ENCODE measurements around the gene NOTCH2.
"Not testable (repeated sequence)": the region's sequence is repeated elsewhere in the genome, so short reads cannot be mapped to it uniquely, and the experiment has no call there.

NOTCH2 gene

DNA sequence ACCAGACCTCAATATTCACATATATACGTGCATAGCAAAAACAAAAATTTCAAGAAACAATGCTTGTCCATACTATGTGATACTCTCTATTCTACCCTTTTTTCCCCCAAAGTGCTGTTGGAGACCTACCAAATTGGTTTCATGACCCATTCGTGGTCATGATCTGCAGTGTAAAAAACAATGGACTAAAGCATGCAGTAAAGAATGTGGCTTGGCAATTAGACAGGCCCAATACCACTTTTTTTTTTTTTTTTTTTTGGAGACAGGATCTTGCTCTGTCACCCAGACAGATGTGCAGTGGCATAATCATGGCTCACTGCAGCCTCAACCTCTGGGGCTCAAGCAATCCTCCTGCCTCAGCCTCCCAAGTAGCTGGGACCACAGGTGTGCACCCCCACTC is 21.3 kb downstream of the NOTCH2 start:
- DNase-seq: not testable (repeated sequence)

DNA sequence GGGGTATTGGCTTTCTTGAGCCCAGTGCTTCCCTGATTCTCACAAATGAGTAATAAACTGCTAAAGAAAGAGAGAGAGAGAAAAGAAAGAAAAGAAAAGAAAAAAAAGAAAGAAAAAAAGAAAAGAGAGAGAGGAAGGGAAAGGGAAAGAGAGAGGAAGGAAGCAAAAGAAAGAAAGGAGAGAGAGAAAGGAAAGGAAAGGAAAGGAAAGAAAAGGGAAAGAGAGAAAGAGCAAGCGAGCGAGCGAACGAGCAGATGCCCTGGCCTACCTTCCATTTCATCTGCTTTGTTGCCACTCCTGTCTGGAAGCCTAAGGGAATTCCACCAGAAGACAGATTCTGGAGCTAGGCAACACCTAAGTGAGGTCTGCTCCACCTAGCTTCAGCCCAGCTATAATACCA is 27.7 kb downstream of the NOTCH2 start:
- not testable (repeated sequence) for DNase-seq

DNA sequence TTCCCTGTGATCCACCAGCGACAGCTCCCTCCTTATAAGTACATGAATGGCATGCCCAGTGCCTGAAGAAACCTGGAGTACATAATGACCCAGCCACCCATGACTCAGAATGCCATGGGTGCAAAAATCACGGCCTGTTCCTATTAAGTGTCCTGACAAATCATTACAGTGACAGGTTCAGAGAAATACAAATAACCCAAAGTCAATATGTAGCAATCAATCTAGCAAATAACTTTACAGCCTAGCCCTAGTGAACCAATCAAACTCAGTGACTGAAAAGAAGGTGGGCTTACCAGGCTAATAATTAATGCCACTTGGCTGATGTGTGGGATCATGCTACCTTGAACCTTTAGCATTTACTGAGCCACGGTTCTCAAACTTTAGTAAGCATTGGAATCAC is 37.2 kb downstream of the NOTCH2 start:
- DNase-seq: not testable (repeated sequence)

DNA sequence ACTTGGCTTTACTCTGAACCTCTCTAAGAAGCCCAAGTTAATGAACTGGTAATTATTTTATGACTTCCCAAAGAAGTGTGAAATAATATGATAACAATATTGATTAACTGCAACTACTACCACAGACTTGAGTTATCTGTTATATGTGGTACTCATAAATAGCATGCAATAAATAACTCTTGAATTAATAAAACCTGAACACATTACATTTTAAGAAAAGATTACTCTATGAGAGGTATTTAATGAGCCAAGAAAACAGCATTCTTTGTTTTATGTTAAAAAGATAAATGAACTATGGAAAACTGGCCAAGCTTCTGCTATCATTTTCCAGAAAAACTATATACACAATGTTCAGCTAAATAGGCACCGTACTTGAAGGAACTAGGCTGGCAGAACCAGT is 45.7 kb downstream of the NOTCH2 start:
- not testable (repeated sequence) for DNase-seq

DNA sequence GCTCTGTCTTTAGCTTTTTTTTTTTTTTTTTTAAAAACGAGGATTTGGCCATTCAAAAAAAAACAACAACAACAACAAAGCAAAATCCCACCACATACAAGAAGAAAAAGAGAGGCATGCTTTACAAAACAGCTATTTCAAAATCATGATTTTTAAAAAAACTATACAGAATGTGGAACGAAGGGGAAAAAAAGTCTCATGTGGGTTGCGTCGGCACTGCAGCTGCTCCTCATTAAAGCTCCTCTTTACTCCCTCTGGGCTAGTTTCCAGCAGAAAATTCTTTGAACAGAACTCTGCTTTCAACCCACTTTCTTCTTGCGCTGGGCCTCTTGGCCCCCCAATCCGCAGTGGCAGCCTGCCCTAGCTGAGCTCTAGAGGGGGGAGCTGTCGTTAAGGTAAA is 54.5 kb downstream of the NOTCH2 start:
- not testable (repeated sequence) for DNase-seq

DNA sequence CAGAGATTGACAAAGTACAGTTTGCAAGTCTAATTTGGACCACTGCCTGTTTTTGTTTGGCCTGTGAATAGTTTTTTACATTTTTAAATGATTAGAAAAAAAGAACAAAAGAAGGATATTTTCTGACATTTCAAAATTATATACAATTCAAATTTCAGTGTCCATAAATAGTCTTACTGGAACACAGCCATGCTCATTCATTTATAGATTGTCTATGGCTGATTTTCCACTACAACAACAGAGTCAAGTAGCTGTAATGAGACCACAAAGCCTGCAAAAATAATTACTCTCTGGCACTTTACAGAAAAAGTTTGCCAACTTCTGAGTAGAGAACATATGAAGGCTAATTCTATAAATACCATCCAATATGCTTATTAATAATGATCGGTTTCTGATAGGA is 61.1 kb downstream of the NOTCH2 start:
- not testable (repeated sequence) for DNase-seq

DNA sequence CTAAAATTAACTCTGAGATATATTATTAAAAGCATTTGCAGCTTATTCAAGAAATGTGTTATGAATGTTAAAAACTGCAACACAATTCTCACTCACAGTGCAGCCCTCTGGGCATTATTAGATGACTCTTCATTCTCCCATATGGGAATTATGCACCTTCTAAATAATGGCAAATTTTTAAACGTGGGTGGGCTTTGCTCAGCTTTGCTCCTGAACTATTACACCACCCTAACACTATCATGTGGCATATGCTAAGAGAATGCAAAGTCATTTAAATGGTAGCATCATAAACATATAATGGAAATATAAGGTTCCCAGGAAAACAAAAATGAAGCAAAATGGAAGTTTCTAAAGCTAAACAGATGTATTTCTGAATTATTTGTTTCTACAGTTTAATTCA is 61.6 kb downstream of the NOTCH2 start:
- DNase-seq: not testable (repeated sequence)

DNA sequence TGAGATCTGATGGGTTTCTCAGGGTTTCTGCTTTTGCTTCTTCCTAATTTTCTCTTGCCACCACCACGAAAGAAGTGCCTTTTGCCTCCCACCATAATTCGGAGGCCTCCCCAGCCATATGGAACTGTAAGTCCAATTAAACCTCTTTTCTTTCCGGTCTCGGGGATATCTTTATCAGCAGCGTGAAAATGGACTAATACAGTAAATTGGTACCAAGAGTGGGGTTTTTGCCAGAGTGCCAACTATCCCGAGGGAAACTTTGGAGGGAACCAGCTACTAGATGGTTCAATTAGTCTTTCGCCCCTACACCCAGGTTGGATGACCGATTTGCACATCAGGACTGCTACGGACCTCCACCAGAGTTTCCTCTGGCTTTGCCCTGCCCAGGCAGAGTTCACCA is 68.4 kb downstream of the NOTCH2 start:
- not testable (repeated sequence) for DNase-seq

DNA sequence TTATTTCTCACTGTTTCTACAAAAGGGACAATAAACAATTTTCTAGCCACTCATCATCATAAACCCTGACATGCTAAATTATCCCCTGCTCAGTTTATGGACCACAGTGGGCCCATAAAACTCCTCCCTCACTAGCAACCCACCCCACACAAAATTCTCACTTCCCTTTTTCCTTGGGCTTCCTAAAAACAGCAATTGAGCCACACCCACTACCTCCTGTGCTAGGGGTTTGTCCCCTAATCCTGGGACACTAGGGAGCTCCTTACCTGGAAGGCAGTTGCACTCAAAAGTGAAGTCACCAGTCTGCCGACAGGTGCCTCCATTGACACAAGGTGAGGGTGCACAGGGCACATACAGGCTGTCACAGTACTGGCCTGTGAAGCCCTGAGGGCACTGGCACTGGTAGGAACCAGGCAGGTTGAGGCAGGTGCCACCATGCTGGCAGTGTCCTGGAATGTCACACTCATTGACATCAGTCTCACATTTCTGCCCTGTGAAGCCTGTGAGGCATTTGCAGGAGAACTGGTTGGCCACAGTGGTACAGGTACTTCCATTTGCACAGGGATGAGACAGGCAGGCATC is 72.6 kb downstream of the NOTCH2 start:
- DNase-seq: not testable (repeated sequence)

DNA sequence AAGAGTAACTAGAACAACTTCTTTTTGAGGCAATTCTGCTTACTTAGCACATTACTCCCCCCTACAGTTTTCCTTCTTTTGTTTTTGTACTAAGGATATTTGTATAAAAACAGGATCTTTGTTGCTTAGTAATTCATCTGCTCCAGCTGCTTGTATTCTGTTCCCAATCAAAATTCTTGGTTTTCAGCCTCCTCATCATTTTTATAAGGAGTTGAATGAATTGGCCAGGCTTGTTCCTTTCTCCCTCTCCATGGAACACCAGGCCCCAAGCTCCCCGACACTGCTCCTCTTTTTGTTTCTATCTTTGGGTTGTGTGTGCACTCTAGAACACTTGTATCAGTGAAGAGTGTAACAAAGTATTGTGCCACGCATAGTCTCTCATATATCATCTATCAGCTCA is 73.5 kb downstream of the NOTCH2 start:
- DNase-seq: not testable (repeated sequence)

DNA sequence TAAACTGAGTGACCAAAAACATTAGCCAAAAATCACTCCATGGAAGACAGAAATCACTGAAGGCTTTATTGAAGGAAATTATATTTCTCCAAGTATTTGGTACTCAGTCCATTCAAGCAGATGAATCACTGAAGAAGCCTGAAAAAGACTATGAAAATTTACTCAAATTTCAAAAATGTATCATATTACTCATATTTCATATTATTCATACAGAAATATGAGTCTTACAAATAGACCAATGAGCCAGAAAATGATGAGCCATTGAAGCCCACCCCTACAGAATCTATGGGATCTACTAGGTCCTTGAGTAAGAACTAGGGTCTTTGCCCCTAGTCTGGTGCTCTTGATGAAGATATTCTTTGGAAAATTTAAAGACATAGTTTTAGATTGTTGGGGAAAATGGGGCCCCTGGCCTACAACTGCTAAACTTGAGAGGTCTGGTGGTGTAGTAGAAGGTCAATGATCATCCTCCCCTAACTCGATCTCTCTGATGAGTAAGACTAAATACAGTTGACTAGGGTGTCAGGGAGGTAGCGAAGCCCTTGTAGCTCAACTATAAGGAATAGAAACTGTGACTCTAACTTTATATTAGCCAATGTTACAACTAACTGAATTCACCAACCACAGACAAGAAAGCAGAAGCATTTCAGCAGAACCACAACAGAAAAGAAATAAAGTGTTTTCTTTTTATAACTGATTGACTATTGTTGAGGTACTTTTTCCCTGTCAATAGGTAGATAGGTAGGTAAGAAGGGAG is 81.0 kb downstream of the NOTCH2 start:
- no peak for DNase-seq

DNA sequence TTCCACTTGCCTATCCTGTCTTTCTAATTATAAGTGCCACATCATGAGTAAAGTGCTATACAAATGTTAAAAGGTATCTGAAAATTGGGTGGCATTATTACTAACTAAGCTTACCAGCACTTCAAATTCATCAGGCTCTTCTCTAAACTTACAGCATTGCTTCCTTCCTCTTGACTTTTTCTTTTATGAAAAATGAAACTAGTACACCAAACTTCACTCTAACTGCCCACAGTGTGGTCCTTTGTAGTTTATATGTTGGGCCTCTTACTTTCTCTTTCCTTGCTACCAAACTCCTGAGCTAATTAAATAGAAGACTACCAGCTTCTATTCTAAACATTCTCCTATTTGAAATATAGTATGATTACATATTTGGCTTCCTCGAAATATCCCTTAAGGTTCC is 81.8 kb downstream of the NOTCH2 start:
- no peak for DNase-seq

DNA sequence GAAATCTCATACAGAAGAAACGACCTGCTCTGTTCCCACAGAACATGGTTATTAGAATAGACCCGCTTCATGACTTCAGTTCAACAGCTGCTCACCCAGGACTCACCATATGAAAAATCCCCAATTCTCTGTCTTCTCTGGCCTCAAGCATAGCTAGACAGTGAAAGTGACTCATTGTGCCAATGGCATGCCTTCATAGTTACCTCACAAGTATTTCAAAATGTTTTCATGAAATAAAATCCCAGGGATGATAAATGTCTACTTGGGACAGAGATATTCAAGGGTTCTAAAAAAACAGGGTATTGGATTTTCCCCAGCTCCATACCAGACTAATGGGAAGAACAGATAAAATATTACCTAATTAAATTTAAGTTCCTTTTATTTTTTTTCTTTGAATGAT is 82.3 kb downstream of the NOTCH2 start:
- no peak for DNase-seq

DNA sequence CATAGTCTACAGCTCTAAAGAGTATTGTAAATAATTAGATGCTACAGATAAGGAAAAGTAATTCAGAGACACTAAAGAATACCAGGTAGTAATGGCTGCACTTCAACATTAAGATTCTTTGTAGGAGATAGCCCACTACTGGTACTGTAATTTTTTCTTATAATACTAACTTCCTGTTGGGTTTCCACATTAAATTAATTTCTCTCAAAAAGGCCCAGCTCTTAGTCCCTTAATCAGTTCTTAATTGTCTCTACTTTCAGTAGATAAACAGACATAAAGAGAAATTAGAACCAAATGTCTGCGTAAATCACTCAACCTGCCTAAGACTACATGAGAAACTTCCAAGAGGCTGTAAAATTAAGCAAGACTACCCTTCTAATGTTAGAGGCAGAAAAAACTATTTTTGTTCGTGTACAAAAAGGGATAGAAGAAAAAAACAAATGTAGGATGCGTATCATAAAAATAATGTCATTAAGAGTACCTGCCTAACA is 83.4 kb downstream of the NOTCH2 start:
- DNase-seq: no peak

DNA sequence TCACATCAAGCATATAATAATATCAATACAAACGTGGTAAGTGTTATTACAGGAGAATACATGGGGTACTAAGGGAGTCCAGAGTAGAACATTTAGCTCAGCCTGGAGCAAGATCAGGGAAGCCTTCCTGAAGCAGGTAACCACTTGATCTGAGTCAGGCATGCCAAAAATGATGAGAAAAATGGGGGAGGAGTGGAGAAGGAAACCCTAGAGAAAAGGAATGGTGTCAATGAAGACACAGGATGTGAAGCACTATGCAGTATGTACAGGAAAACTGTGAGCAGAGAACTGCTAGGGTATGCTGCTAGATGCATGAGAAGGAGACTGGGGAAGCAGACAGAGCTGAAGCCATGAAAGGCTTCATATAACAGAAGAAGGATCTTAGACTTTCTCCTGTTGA is 84.7 kb downstream of the NOTCH2 start:
- no peak for DNase-seq

DNA sequence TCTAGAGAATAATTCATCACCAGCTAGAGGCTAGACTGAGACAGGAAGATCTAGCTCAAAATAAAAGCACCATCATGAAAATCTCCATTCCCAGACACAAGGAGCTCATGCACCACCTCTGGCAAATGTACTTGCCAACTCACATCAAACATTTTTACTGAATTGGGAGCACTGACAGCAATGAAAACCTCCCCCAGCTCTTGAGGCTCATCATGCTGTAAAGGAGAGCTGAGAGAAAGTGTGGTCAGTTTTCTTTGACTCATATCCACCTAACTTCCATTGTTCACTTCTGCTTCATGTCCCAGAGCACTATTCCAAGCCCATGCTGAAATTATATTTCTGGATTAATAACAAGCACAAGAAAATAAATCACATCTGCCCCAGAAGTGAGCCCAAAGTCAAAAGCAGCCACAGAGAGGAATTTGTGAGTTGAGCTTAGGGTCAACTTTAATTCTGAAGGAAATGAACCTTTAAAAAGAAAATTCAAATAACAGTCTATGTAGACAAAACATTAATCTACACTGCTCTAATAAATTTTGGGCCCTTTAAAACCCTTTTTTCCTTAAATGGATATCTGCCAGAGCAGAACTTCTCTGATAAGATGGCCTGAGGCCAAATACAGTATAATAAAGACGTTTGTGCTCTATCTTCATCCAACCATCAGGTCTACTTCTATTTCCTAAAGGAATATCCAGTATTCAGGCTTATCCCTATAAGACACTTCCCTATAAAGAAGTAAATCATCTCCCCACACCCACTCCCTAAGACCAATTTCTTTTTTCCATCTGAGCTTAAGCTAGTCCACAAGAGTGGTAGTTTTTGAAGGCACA is 87.3 kb downstream of the NOTCH2 start:
- no peak for DNase-seq

DNA sequence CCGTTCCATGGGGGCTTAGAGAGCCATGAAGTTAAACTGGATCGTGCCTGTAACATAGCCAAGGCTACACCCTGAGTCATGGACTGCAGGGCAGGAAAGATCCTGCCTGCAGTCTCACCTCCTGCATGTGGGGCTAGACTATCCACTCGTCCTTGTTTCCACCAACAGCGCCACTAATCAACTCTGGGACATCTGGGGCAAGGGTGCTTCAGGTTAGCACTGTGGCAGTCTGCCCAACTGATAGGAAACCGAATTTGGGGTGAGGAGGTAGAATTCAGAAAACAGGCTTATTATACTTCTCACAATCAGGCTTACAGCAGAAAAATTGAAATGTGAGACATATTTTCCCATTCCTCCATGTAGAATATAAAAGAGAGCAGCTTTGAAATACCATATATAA is 88.0 kb downstream of the NOTCH2 start:
- DNase-seq: no peak

DNA sequence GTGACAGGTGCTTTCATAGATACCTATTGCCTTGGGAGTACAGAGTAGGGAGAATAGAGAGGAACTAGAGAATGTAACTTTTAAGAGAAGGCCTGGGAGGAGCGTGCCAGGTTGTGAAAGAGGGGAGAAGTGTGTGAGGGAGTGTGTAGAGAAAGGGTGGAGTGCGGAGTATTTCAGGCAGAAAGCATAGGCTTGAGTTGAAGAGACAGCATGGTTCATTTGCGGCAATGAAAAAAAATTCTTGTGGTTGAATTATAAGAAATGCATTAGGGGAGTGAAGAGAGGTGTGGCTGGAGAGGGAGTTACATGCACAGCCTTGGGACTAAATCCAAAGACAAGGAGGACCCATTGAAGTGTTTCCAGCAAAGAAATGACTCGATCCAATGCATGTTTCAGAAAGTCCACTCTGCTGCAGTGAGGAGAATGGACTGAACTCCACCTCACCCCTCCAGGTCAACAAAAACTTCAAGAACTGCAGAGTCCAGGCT is 91.4 kb downstream of the NOTCH2 start:
- no peak for DNase-seq

DNA sequence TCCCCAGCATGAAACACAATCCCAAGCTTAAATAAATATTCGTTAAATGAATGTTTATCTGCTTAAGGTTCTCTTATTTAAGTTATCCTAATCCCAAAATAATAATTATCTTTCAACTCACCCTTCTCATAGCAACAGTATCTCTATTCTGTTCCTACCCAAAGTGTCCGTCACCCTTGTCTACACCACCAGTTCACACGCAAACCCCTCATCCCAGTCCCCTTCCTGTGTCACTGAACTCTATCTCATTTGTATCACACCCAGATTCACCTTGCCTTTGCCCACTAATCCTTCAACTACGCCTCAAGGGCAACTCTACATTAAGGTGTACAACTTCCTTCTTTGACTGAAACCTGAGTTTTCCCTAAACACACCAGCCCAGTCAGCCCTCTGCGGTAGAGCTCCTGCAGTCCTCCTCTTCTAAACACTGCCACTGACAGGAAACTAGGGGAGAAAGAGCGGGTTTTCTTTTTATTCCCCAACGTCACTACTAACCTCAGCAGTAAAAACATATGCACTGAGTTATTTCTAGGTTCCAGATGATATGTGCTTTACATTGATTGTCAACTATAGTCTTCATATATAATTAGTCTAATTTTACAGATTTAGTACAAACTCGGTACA is 92.2 kb downstream of the NOTCH2 start:
- not testable (repeated sequence) for DNase-seq

DNA sequence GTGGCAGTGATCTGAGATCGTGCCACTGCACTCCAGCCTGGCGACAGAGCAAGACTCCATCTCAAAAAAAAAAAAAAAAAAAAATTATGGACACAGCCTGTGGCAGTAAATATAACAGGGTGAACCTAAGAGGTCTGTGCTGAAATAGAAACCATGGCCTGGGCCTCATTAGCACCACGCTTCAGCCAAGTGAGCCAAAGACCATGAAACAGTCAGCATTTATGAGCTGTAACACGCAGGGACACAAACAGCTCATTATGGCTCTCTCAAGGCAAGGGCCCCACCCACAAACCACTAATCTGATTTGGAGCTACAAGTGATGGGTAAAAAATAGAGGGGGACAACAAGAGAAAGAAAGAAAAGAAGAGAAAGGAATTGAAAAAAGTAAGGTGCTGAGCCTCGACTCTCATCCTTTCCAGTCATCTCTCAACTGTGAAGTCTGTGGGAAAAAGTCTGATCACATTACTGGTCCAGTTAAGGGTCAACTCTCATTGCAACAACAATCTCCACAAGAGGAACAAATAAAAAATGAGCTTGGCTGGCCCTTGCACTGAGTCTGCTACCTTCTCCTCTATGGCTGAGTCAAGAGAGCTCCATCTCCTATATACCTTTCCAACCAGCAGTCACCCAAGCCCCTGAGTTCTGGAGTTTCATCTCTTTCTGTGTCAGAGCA is 93.7 kb downstream of the NOTCH2 start:
- DNase-seq: not testable (repeated sequence)

DNA sequence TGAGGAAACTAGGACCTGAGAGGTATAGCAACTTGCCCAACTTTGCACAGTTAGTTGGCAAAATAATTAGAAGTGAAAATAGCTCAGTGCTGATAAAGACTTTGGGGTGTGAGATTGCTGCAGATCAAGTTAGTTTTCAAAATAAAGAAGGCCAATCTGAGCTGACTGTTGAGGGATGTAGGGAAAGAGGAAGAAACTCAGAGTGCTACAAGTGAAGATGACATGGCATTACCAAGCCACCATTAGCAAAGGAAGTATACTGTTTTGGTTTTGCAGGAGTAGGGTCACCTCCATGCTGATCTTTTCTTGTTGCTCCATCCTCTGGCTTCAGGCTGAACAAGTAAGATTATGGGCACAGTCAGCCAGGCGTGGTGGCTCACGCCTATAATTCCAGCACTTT is 94.5 kb downstream of the NOTCH2 start:
- DNase-seq: no peak

DNA sequence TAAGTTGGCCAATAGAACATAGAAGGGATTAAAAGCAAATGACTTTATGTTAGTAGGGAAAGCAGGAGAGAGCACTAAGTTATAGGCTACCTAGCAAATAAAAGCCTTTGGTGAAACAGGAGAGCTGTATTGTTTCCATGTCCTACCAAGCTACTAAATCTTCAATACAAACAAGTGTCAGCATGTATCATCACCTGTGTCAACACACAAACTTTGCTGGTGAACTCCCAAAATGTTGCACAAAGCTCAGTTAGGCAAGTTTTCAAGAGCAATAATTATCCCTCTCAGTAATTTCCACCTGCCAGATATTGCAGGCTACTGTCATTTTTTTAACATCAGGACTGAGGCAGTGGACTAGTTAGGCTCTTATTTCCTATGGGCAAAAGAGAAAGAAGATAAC is 95.4 kb downstream of the NOTCH2 start:
- DNase-seq: no peak

Data from NCI-H1694 (cell line).